HG03108 (cell line): ENCODE measurements around the gene FBXL16.

Experiments used
- ATAC-seq: cut with Tn5 transposase; IDR thresholded peaks from one replicate; pipeline ENCODE4 v1.9.1; 2021; ENCODE audit warnings: moderate library complexity; ENCODE audit not compliant: unreplicated experiment

FBXL16 gene

GRCh38 chr16:647173-647902 lies 58.3 kb downstream of the FBXL16 start:
- no peak for ATAC-seq

DNA sequence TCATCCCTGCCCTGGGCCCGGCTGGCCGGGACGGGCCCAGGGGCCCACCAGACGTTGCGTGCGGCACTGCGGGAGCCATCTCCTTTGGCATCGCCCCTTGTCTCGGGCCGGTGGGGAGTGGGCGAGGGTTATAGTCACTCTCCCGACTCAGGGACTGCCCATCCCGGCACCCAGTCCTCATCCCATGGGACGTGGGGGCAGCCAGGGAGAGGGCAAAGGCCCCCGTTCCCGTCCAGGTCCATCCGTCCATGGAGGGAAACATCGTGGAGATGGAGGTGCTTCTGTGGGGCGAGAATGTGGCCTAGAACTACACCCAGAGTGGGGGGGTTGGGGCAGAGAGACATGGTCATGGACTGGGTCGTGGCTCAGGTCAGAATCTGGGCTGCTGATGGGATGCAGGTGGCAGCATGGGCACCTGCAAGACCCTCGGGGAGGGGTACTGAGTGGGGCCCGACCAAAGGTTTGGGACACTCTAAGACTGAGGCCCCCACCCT lies 58.9 kb downstream of the FBXL16 start:
- ATAC-seq: no peak

DNA sequence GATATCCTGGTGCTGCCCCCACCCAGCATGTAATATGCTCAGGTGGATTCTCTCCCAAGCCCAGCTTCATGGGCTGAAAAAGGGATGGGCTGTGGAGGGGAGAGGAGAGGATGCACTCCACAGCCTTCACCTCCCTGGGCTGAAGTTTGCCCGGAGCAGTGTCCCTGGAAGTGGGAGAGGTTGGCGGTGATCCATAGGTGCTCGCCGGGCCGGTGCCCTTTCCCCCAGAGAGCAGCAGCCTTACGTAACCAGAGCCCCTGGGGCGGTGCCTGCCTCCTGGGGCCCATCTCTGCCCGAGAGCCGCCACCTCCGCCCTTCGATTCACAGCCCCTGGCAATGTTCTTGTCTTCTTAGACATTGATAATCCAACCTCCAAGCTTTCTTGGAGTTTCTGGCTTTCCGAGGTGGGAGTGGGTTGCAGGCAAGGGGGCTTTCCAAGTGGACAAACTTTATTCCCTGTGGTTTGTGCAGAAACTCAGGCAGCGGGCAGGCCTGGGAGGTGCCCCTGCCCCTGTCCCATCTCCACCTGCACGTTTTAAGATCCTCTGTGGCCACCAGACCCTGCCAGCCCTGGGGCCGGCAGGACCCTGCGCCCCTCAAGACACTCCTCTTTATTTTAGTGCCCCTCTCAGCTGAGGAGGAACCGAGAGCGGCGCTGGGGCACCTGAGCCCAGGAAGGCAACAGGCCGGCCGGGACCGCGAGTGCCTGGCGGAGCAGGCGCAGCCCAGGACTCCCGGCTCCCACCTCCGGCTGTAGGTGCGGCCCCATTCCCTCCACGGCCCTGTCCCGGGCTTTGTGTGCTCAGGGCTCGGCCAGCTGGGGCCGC lies 59.5 kb downstream of the FBXL16 start:
- ATAC-seq: no peak

DNA sequence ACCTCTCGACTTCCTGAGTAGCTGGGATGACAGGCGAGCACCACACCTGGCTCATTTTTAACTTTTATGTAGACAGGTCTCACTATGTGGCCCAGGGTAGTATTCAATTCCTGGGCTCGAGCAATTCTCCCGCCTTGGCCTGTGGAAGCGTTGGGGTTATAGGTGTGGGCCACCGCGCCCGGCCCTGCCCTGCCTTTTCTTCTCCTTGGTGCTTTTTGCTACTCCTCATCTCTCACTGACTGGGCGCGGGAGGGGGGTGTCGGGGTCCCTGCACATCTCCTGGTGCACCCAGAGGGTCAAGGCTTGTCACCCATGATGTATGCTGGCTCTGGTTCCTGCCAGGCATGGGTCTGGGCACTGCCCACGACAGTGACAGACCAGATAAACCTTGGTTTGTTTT lies 61.0 kb downstream of the FBXL16 start:
- no peak for ATAC-seq

- no peak for ATAC-seq
Observed at GRCh38 chr16:643050-643368, 62.6 kb downstream of the FBXL16 start.
